BJ (cell line): ENCODE data around the gene RHOT2. TPM values are rescaled to one million over a fixed set of nuclear protein-coding genes. Genes with fewer than 3 reads are reported as not detected.

Source experiments
- CTCF ChIA-PET: fragments of 350-600 bp; formaldehyde crosslinking; extraction: SDS; loops from one replicate; lab custom pipeline; 2021; ENCODE audit warnings: antibody characterized with exemption, inconsistent platforms; lab: Yijun Ruan, JAX
- POLR2A ChIA-PET: fragments of 300-600 bp; sonication (Branson Sonifier 250); formaldehyde crosslinking; extraction: SDS; loops from one replicate; lab custom pipeline; 2021; ENCODE audit warnings: antibody characterized with exemption; lab: Charles Lee
- DNase-seq: peaks from one replicate; pipeline ENCODE4 v3.0.0-alpha.2; 2011; ENCODE audit warnings: low read depth
- H3K27me3 ChIP-seq: 2 replicates; pipeline ENCODE4 v1.6.0; 2011; ENCODE audit warnings: low read length; ENCODE audit not compliant: control insufficient read depth, insufficient read depth
- H3K36me3 ChIP-seq: 2 replicates; pipeline ENCODE4 v1.5.1; 2011; ENCODE audit warnings: low read length; ENCODE audit not compliant: control insufficient read depth, insufficient read depth
- H3K4me3 ChIP-seq: 2 replicates; pipeline ENCODE4 v1.5.1; 2011; ENCODE audit warnings: low read depth, mild to moderate bottlenecking, control low read depth, low read length
- polyA plus RNA-seq: library from polyadenylated mRNA; depleted of rRNA; stranded (reverse); fragments of >200 nt; gene quantifications from 2 replicates; pipeline ENCODE4 v1.2.3, GENCODE V29; 2011
- TF ChIP-seq, protein P1 (sequence below): IDR thresholded peaks from 2 replicates; pipeline ENCODE4 v1.5.1; 2011; ENCODE audit warnings: low read depth, mild to moderate bottlenecking, control low read depth, inconsistent platforms, low read length, moderate library complexity; ENCODE audit not compliant: insufficient read depth

RHOT2 gene
- polyA plus RNA-seq, 1 experiment: 81.7 TPM

DNA sequence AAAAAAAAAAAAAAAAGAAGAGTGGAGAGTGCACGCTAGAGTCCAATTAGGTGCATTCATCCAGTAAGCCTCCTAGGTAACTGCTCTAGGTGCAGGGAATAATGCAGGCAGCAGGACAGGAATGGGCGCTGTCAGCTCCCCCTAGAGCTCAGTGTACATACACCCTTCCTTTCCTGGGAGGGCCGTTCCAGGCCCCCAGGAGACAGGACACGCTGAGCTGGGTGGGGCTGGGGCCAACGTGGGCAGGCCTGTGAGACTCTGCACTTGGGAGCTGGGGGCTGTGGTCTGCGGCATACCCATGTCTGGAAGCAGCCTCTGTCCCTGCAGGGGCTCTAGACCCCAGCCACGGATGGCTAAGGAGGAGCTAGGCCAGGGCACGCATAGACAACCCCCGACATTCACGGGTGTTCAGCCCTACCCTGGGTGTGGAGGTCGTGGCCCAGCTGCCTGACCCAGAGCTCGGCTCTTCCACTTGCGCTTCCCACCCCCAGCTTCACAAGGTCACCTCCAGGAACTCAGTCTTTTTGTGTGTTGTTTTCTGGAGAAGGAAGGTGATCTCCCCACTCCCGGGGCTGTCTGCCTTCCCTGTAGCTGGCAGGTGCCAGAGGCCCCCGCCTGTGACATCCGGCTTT is 52.0 kb downstream of the RHOT2 start:
- DNase-seq: no peak
- POLR2A ChIA-PET: no interaction called here

DNA sequence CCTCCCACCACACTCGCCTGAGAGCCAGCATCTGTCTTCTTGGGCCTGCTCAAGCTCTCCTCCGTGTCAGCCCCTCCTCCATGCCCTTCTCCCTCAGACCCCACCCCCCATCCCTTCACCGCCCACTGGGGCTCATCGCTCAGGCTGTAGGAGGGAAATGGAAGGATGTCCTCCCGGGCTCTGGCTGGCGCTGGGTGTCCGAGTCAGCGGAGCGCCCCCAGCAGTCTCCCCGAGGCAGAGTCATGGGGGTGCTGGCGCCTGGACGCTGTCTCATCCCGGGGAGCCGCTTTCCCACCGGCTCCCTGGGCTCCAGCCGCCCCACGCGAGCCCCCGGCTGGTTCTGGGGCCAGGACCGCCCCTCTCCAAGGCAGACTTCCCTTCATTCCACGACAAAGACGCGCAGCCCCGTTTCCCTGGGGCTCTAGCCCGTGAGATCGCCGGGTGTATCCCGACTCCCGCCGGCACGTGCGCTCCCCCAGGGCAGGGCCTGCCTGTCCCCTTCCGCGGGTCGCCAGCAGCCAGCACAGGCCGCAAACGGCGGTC is 52.6 kb downstream of the RHOT2 start:
- no peaks in the 10 kb centered on the region for H3K27me3 ChIP-seq
- no peak for DNase-seq
- H3K36me3 ChIP-seq: peaks cover 2% of the 10 kb centered on the region; the same call in 1 of the 2 replicates
- POLR2A ChIA-PET: no interaction called here
- peak overlapping the region; percentile 74 for H3K4me3 ChIP-seq
- CTCF ChIA-PET: interaction anchor here (0.6 to 3.2 kb wide), 14 partner anchors 8 to 385 kb away, joined by 3 to 16 read pairs (median 4); partner anchors contain the start of gene CIAO3
- TF ChIP-seq, protein P1, sequence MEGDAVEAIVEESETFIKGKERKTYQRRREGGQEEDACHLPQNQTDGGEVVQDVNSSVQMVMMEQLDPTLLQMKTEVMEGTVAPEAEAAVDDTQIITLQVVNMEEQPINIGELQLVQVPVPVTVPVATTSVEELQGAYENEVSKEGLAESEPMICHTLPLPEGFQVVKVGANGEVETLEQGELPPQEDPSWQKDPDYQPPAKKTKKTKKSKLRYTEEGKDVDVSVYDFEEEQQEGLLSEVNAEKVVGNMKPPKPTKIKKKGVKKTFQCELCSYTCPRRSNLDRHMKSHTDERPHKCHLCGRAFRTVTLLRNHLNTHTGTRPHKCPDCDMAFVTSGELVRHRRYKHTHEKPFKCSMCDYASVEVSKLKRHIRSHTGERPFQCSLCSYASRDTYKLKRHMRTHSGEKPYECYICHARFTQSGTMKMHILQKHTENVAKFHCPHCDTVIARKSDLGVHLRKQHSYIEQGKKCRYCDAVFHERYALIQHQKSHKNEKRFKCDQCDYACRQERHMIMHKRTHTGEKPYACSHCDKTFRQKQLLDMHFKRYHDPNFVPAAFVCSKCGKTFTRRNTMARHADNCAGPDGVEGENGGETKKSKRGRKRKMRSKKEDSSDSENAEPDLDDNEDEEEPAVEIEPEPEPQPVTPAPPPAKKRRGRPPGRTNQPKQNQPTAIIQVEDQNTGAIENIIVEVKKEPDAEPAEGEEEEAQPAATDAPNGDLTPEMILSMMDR: peak; percentile 45

More for the DNA sequence above, 52.0 kb downstream of the RHOT2 start:
- TF ChIP-seq, protein P1: peak; percentile 45
- CTCF ChIA-PET: interaction anchor here (0.6 to 3.2 kb wide), 10 partner anchors 8 to 336 kb away, joined by 3 to 16 read pairs (median 3); partner anchors contain the start of gene CIAO3
- Histone ChIP-seq H3K4me3 (peak overlapping the region; percentile 74), H3K27me3 (no peaks in the 10 kb centered on the region), H3K36me3 (peaks cover 2% of the 10 kb centered on the region; the same call in 1 of the 2 replicates)

DNA sequence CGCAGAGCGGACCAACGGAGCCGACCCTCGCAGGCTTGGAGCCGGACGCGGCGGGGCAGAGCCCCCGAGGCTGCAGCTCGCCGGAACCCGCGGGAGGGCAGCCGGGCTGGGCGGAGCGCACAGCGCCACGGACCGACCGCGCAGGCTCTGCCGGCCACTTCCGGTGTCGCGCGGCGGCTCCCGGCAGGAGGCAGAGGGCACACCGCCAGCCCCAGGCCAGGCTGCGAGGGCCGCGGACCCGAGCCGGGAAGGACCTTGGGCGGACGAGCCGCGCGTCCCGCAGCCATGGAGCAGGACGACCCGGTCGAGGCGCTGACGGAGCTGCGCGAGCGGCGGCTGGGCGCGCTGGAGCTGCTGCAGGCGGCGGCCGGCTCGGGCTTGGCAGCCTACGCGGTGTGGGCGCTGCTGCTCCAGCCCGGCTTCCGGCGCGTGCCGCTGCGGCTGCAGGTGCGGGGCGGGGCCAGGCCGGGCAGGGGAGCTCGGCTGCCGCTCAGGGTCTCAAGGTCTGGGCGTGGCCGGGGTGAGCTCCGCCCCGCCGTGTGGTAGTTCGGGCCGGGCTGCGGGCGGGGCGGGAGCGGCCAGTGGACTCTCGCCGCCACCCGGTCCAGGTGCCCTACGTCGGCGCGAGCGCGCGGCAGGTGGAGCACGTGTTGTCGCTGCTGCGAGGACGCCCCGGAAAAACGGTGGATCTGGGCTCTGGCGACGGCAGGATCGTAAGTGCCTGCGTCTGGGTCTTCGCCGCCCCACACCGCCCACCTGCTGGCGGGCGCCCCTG is 53.2 kb downstream of the RHOT2 start, which contains the start of gene ANTKMT:
Gene ANTKMT (plus strand): TSS at position 157 of the 775 bp plus-strand sequence. CDS start 129 bp downstream, at position 286.
- ChIA-PET POLR2A (no interaction called here), CTCF (interaction anchor here (0.7 to 3.2 kb wide), 7 partner anchors 9 to 385 kb away, joined by 3 to 16 read pairs (median 4); no protein-coding TSS in a partner anchor)
- no peak for DNase-seq
- Histone ChIP-seq H3K4me3 (peak within 1 kb of the TSS; percentile 74), H3K36me3 (peaks cover 2% of the 10 kb centered on the region; the same call in 1 of the 2 replicates), H3K27me3 (no peaks in the 10 kb centered on the region)
- TF ChIP-seq, protein P1: no peak

DNA sequence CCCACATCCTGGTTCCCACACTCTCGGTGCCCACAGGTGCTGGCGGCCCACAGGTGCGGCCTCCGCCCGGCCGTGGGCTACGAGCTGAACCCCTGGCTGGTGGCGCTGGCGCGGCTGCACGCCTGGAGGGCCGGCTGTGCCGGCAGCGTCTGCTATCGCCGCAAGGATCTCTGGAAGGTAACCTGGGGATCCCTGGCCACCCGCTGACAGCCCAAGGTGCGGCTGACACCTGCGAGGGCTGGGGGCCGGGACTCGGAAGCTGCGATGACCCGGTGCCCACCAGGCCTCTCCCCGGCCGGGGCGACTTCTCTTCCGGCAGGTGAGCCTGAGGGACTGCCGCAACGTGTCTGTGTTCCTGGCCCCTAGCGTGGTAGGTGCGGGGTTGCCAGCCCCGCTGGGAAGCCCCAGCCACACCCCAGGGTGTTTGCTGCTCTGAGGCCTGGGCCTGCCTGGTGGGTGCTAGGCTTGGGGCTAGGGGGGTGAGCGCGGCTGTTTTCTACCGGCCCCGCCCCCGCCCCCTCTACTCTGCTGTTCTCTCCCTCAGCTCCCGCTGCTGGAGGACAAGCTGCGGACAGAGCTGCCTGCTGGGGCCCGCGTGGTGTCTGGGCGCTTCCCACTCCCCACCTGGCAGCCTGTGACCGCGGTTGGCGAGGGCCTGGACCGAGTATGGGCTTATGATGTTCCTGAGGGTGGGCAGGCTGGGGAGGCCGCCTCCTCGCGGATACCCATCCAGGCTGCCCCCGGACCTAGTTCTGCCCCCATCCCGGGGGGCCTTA is 54.0 kb downstream of the RHOT2 start:
- no peaks in the 10 kb centered on the region for H3K27me3 ChIP-seq
- peak overlapping the region; percentile 74 for H3K4me3 ChIP-seq
- TF ChIP-seq, protein P1: no peak
- POLR2A ChIA-PET: no interaction called here
- DNase-seq: no peak
- CTCF ChIA-PET: interaction anchor here (1.1 to 1.6 kb wide), 5 partner anchors 8 to 384 kb away, joined by 3 to 6 read pairs (median 4); no protein-coding TSS in a partner anchor
- peaks cover 2% of the 10 kb centered on the region; the same call in 1 of the 2 replicates for H3K36me3 ChIP-seq
